Measurements from ENCODE around the gene MOK.

MOK gene

GRCh38 chr14:102201353-102201738 is 103.6 kb downstream of the MOK start:
- no peak for DNase-seq

- no peak for DNase-seq
Measured at GRCh38 chr14:102200690-102201352, 104.1 kb downstream of the MOK start.

- no peak for DNase-seq
Measured at GRCh38 chr14:102197317-102197853, 107.6 kb downstream of the MOK start.

- no peak for DNase-seq
Measured at GRCh38 chr14:102196902-102197230, 108.1 kb downstream of the MOK start.

GRCh38 chr14:102196039-102196901 is 108.7 kb downstream of the MOK start:
- DNase-seq: no peak

- no peak for DNase-seq
Measured at GRCh38 chr14:102195446-102195845, 109.5 kb downstream of the MOK start.

GRCh38 chr14:102194856-102195255 is 110.1 kb downstream of the MOK start:
- DNase-seq: no peak

GRCh38 chr14:102192840-102193502 is 112.0 kb downstream of the MOK start:
- no peak for DNase-seq

GRCh38 chr14:102189874-102190273 is 115.1 kb downstream of the MOK start:
- DNase-seq: no peak

- no peak for DNase-seq
Measured at GRCh38 chr14:102188187-102188586, 116.8 kb downstream of the MOK start.

- DNase-seq: no peak
Measured at GRCh38 chr14:102187568-102188001, 117.4 kb downstream of the MOK start.

- no peak for DNase-seq
Measured at GRCh38 chr14:102187044-102187443, 117.9 kb downstream of the MOK start.

- peak; percentile 11 to 41 for DNase-seq
Measured at GRCh38 chr14:102185360-102185759, 119.6 kb downstream of the MOK start.

GRCh38 chr14:102184316-102185035 is 120.5 kb downstream of the MOK start:
- no peak for DNase-seq

- no peak for DNase-seq
Measured at GRCh38 chr14:102183886-102184285, 121.1 kb downstream of the MOK start.

GRCh38 chr14:102182936-102183619 is 121.9 kb downstream of the MOK start:
- DNase-seq: no peak

GRCh38 chr14:102182190-102182589 is 122.8 kb downstream of the MOK start:
- DNase-seq: no peak

GRCh38 chr14:102181187-102181586 is 123.8 kb downstream of the MOK start:
- no peak for DNase-seq

- DNase-seq: no peak
Measured at GRCh38 chr14:102180248-102180998, 124.5 kb downstream of the MOK start.
